Osteocyte (in vitro differentiated cells): ENCODE measurements around the gene EPHB2. TPM values are rescaled to one million over a fixed set of nuclear protein-coding genes. Genes with fewer than 3 reads are reported as not detected.

Experiments used
- DNase-seq: peaks from one replicate; pipeline ENCODE4 v3.0.0; 2021; ENCODE audit warnings: mixed read lengths; ENCODE audit not compliant: unreplicated experiment; ENCODE audit errors: extremely low spot score
- H3K27ac Mint-ChIP-seq: one replicate; pipeline ENCODE4 v1.8.0; 2021; ENCODE audit warnings: mild to moderate bottlenecking, mixed read lengths; ENCODE audit not compliant: unreplicated experiment
- H3K27me3 Mint-ChIP-seq: one replicate; pipeline ENCODE4 v1.8.0; 2021; ENCODE audit warnings: mixed read lengths; ENCODE audit not compliant: unreplicated experiment
- H3K36me3 Mint-ChIP-seq: one replicate; pipeline ENCODE4 v1.8.0; 2021; ENCODE audit warnings: mixed read lengths; ENCODE audit not compliant: unreplicated experiment
- H3K4me1 Mint-ChIP-seq: one replicate; pipeline ENCODE4 v1.8.0; 2021; ENCODE audit warnings: mixed read lengths; ENCODE audit not compliant: unreplicated experiment
- H3K4me3 Mint-ChIP-seq: one replicate; pipeline ENCODE4 v1.8.0; 2021; ENCODE audit warnings: mild to moderate bottlenecking, moderate library complexity, mixed read lengths; ENCODE audit not compliant: unreplicated experiment
- H3K9me3 Mint-ChIP-seq: one replicate; pipeline ENCODE4 v1.8.0; 2021; ENCODE audit warnings: mixed read lengths; ENCODE audit not compliant: unreplicated experiment
- CTCF ChIP-seq: fragments of 200-600 bp; sonication (generic); IDR thresholded peaks from 2 replicates; pipeline ENCODE4 v1.5.0; 2021; ENCODE audit warnings: antibody characterized with exemption, mild to moderate bottlenecking, moderate library complexity
- total RNA-seq: library from RNA; stranded (reverse); gene quantifications from 2 replicates; pipeline ENCODE4 v1.2.1, GENCODE V29; 2021

Gene EPHB2
- total RNA-seq, 1 donor from 2014 or later: 32.5 TPM

GRCh38 chr1:22747021-22747734, 36.5 kb downstream of the EPHB2 start:
- TF ChIP-seq CTCF: no peak
- Mint-ChIP-seq H3K27ac (peak overlapping the region; percentile 71), H3K9me3 (no peaks in the 10 kb centered on the region), H3K36me3 (no peaks in the 10 kb centered on the region), H3K4me1 (peaks cover 51% of the 10 kb centered on the region), H3K4me3 (no peak overlapping the region), H3K27me3 (no peaks in the 10 kb centered on the region)
- no peak for DNase-seq

GRCh38 chr1:22747735-22748073, 37.1 kb downstream of the EPHB2 start:
- no peaks in the 10 kb centered on the region for H3K9me3 Mint-ChIP-seq
- no peak for DNase-seq
- H3K27ac Mint-ChIP-seq: peak overlapping the region; percentile 71
- H3K36me3 Mint-ChIP-seq: no peaks in the 10 kb centered on the region
- H3K27me3 Mint-ChIP-seq: no peaks in the 10 kb centered on the region
- peaks cover 51% of the 10 kb centered on the region for H3K4me1 Mint-ChIP-seq
- TF ChIP-seq CTCF: no peak
- H3K4me3 Mint-ChIP-seq: no peak overlapping the region

- DNase-seq: no peak
- Mint-ChIP-seq H3K27ac (peak overlapping the region; percentile 99), H3K36me3 (no peaks in the 10 kb centered on the region), H3K4me1 (peaks cover 62% of the 10 kb centered on the region), H3K27me3 (no peaks in the 10 kb centered on the region), H3K4me3 (no peak overlapping the region), H3K9me3 (no peaks in the 10 kb centered on the region)
- no peak for TF ChIP-seq CTCF
These were observed 38.9 kb downstream of the EPHB2 start for GRCh38 chr1:22749503-22749902.

GRCh38 chr1:22749919-22750684, 39.5 kb downstream of the EPHB2 start:
- Mint-ChIP-seq H3K4me1 (peaks cover 63% of the 10 kb centered on the region), H3K9me3 (no peaks in the 10 kb centered on the region), H3K27me3 (no peaks in the 10 kb centered on the region), H3K36me3 (no peaks in the 10 kb centered on the region), H3K27ac (peak overlapping the region; percentile 99), H3K4me3 (peak overlapping the region; percentile 23)
- DNase-seq: no peak
- no peak for TF ChIP-seq CTCF

GRCh38 chr1:22750685-22751051, 40.0 kb downstream of the EPHB2 start:
- TF ChIP-seq CTCF: no peak
- peak overlapping the region; percentile 99 for H3K27ac Mint-ChIP-seq
- peaks cover 62% of the 10 kb centered on the region for H3K4me1 Mint-ChIP-seq
- H3K4me3 Mint-ChIP-seq: no peak overlapping the region
- no peaks in the 10 kb centered on the region for H3K27me3 Mint-ChIP-seq
- H3K9me3 Mint-ChIP-seq: no peaks in the 10 kb centered on the region
- no peaks in the 10 kb centered on the region for H3K36me3 Mint-ChIP-seq
- DNase-seq: no peak
